Kidney (tissue), 22 donors: ENCODE results near the gene USP2. TPM values are rescaled to one million over a fixed set of nuclear protein-coding genes. Genes with fewer than 3 reads are reported as not detected.
A peak's percentile ranks its signal among the peaks of the same experiment; 100 is the strongest.

Experiments used
- DNase-seq, 5 donors: peaks; one replicate each; pipeline ENCODE4 v3.0.0-alpha.2; 2013 to 2020
- FAIRE-seq: peaks from 2 replicates; lab custom pipeline; 2012; peaks lifted over from hg19 to GRCh38; lab: Jason Lieb, UNC
- H3K27ac ChIP-seq, 2 donors: one replicate each; pipeline ENCODE4 v1.7.0; 2013; ENCODE audit warnings: low read depth in 2 of 2, low read length in 2 of 2, inconsistent platforms in 1 of 2
- H3K27me3 ChIP-seq: one replicate; pipeline ENCODE4 v1.7.1; 2013; ENCODE audit warnings: low read length, inconsistent platforms; ENCODE audit not compliant: control insufficient read depth, insufficient read depth
- H3K36me3 ChIP-seq, 3 donors: one replicate each; pipeline versions ENCODE4 v1.7.0 to v1.7.1; 2013; ENCODE audit warnings: low read length in 3 of 3, control low read depth in 1 of 3, inconsistent platforms in 1 of 3; ENCODE audit not compliant: insufficient read depth in 3 of 3, control insufficient read depth in 2 of 3
- H3K4me1 ChIP-seq, 3 donors: one replicate each; pipeline versions ENCODE4 v1.7.0 to v1.7.1; 2013; ENCODE audit warnings: low read length in 3 of 3, inconsistent platforms in 1 of 3, low read depth in 1 of 3; ENCODE audit not compliant: control insufficient read depth in 2 of 3, insufficient read depth in 2 of 3
- H3K4me3 ChIP-seq, 3 donors: one replicate each; pipeline versions ENCODE4 v1.7.0 to v1.8.1; 2013; ENCODE audit warnings: low read length in 3 of 3, control low read depth in 1 of 3, inconsistent platforms in 1 of 3
- H3K9ac ChIP-seq, 3 donors: one replicate each; pipeline versions ENCODE4 v1.7.0 to v1.7.1; 2013; ENCODE audit warnings: low read length in 3 of 3, control low read depth in 1 of 3, inconsistent platforms in 1 of 3
- H3K9me3 ChIP-seq, 3 donors: one replicate each; pipeline versions ENCODE4 v1.7.0 to v1.7.1; 2013; ENCODE audit warnings: low read length in 3 of 3, control low read depth in 1 of 3, inconsistent platforms in 1 of 3; ENCODE audit not compliant: control insufficient read depth in 2 of 3, insufficient read depth in 1 of 3
- CTCF ChIP-seq: IDR thresholded peaks from 3 replicates; pipeline ENCODE4 v1.5.1; 2012; ENCODE audit warnings: mild to moderate bottlenecking, moderate library complexity, borderline replicate concordance; ENCODE audit not compliant: insufficient read depth; ENCODE audit errors: extremely low read depth
- intact Hi-C: fragments of 100-400 bp; cut with DNase I; formaldehyde crosslinking; loops from one replicate; pipeline ENCODE4 v1.11.1; 2022
- long read RNA-seq, 10 donors: library from polyadenylated mRNA in 1 of 10; unstranded in 1 of 10; transcript quantifications; one replicate each; pipeline ENCODE4 v2.0.0 and lab custom pipeline, GENCODE V29; 2021 to 2026
- polyA plus RNA-seq: library from polyadenylated mRNA; stranded (reverse); fragments of 350-450 nt; fragmentation: Illumina TruSeq; extraction: RNeasy Lipid Tissue Mini Kit (QIAGEN cat#74804); gene quantifications from one replicate; pipeline ENCODE4 v1.2.3, GENCODE V29; 2014; ENCODE audit warnings: low read depth, low replicate concordance; ENCODE audit not compliant: insufficient read depth
- total RNA-seq: library from RNA; stranded (reverse); fragmentation: NEBNext Ultra II Directional; extraction: Animal tissue kit (Norgen Biotek cat#: 25700); gene quantifications from one replicate; pipeline ENCODE4 v1.2.1, GENCODE V29; 2021
- donor health status: control.
- donor health status: control.
- donor health status: control.
- donor health status: control.
- donor health status: control.
- donor health status: DM: yes; HTN: yes; CAD: no.
- donor health status: Normal renal cell carcinoma (clear cell type).

USP2 gene
- 30.4 TPM for total RNA-seq
- 57.6 TPM for polyA plus RNA-seq
- long read RNA-seq, donor 1, partial matches to known transcripts = 0 of 1 reads
- long read RNA-seq, donor 1, other reads (novel, unspliced or antisense) = 0 of 1 reads
- long read RNA-seq, donor 2, partial matches to known transcripts = 0 of 1 reads
- long read RNA-seq, donor 2, other reads (novel, unspliced or antisense) = 0 of 1 reads
- long read RNA-seq, donor 3 = 0 reads
- long read RNA-seq, donor 4, partial matches to known transcripts = 0 of 1 reads
- long read RNA-seq, donor 4, other reads (novel, unspliced or antisense) = 0 of 1 reads
- long read RNA-seq, donor 5 = 0 reads
- long read RNA-seq, donor 6 = 0 reads
- long read RNA-seq, donor 7, partial matches to known transcripts = 2 of 16 reads
- long read RNA-seq, donor 7, other reads (novel, unspliced or antisense) = 9 of 16 reads
- long read RNA-seq, donor 8, partial matches to known transcripts = 0 of 1 reads
- long read RNA-seq, donor 8, other reads (novel, unspliced or antisense) = 0 of 1 reads
- long read RNA-seq, donor 9, partial matches to known transcripts = 7 of 8 reads
- long read RNA-seq, donor 9, other reads (novel, unspliced or antisense) = 0 of 8 reads
- long read RNA-seq, donor 10, partial matches to known transcripts = 0 of 1 reads
- long read RNA-seq, donor 10, other reads (novel, unspliced or antisense) = 0 of 1 reads

- peak within 1 kb of the TSS; percentile 59 to 87 (median 76) for H3K4me3 ChIP-seq
- H3K9ac ChIP-seq = peak within 1 kb of the TSS; percentile 27 to 80 (median 76)
- H3K9me3 ChIP-seq = no peaks in the 10 kb centered on the region
- peak within 1 kb of the TSS; percentile 54 to 67 for H3K27ac ChIP-seq
- DNase-seq (peak; percentile 98 to 99 (median 98)), FAIRE-seq (peak; percentile 98)
- TF ChIP-seq CTCF = peak; percentile 65
- H3K36me3 ChIP-seq = no peaks in the 10 kb centered on the region
- H3K27me3 ChIP-seq = no peaks in the 10 kb centered on the region
- intact Hi-C loops = no loop called here
- H3K4me1 ChIP-seq = peaks cover 0 to 20% (median 11%) of the 10 kb centered on the region in 3 donors
Observed at GRCh38 chr11:119381181-119381988, at the start of gene USP2. USP2 (minus strand) TSS chr11:119381690; CDS start chr11:119373480, 8,210 bp downstream.

GRCh38 chr11:119427279-119427678, 45.8 kb upstream of the USP2 start:
- Histone ChIP-seq H3K9me3 (no peaks in the 10 kb centered on the region), H3K27ac (no peak overlapping the region), H3K27me3 (no peaks in the 10 kb centered on the region), H3K4me3 (no peak overlapping the region), H3K36me3 (no peaks in the 10 kb centered on the region), H3K4me1 (peaks cover 0 to 2% (median 0%) of the 10 kb centered on the region in 3 donors), H3K9ac (no peak overlapping the region)
- no peak for FAIRE-seq
- intact Hi-C loops = no loop called here
- TF ChIP-seq CTCF = no peak
- DNase-seq = no peak

GRCh38 chr11:119426142-119426541, 44.7 kb upstream of the USP2 start:
- H3K9ac ChIP-seq = no peak overlapping the region
- no peak overlapping the region for H3K4me3 ChIP-seq
- FAIRE-seq (no peak), DNase-seq (peak in 1 of 5 donors; percentile 29)
- no peak for TF ChIP-seq CTCF
- peaks cover 0 to 12% (median 6%) of the 10 kb centered on the region in 3 donors for H3K4me1 ChIP-seq
- intact Hi-C loops = no loop called here
- no peaks in the 10 kb centered on the region for H3K36me3 ChIP-seq
- H3K9me3 ChIP-seq = no peaks in the 10 kb centered on the region
- H3K27me3 ChIP-seq = no peaks in the 10 kb centered on the region
- H3K27ac ChIP-seq = no peak overlapping the region
